Osteoblast (primary cell): ENCODE results near the gene LCE3B. TPM values are rescaled to one million over a fixed set of nuclear protein-coding genes. Genes with fewer than 3 reads are reported as not detected.

Experiments
- DNase-seq: peaks from one replicate; pipeline ENCODE4 v3.0.0; 2011; ENCODE audit warnings: low spot score, mixed read lengths; ENCODE audit not compliant: insufficient read length; ENCODE audit errors: missing footprints
- H2AFZ ChIP-seq: 2 replicates; pipeline ENCODE4 v1.6.0; 2011; ENCODE audit warnings: mild to moderate bottlenecking, low read length
- H3K27ac ChIP-seq: 2 replicates; pipeline ENCODE4 v1.5.1; 2011; ENCODE audit warnings: mild to moderate bottlenecking, low read depth, low read length, moderate library complexity
- H3K27me3 ChIP-seq: 2 replicates; pipeline ENCODE4 v1.6.0; 2012; ENCODE audit warnings: mild to moderate bottlenecking, control low read depth, inconsistent platforms, low read length, moderate library complexity; ENCODE audit not compliant: insufficient read depth
- H3K36me3 ChIP-seq: 2 replicates; pipeline ENCODE4 v1.5.1; 2011; ENCODE audit warnings: mild to moderate bottlenecking, low read length, control low read depth, moderate library complexity; ENCODE audit not compliant: insufficient read depth
- H3K4me1 ChIP-seq: 2 replicates; pipeline ENCODE4 v1.5.1; 2011; ENCODE audit warnings: mild to moderate bottlenecking, low read length, control low read depth, moderate library complexity; ENCODE audit not compliant: insufficient read depth
- H3K4me2 ChIP-seq: 2 replicates; pipeline ENCODE4 v1.6.0; 2011; ENCODE audit warnings: mild to moderate bottlenecking, low read length; ENCODE audit not compliant: insufficient read depth
- H3K4me3 ChIP-seq: fragments of 200-600 bp; sonication (generic); 3 replicates; pipeline ENCODE4 v1.5.1; 2012; ENCODE audit warnings: mild to moderate bottlenecking, low read length, inconsistent platforms; ENCODE audit not compliant: insufficient read depth
- H3K79me2 ChIP-seq: 2 replicates; pipeline ENCODE4 v1.6.0; 2012; ENCODE audit warnings: mild to moderate bottlenecking, low read length, control low read depth, inconsistent platforms; ENCODE audit not compliant: insufficient read depth
- H3K9me3 ChIP-seq: 2 replicates; pipeline ENCODE4 v1.5.1; 2011; ENCODE audit warnings: low read depth, low read length, control low read depth
- H4K20me1 ChIP-seq: 2 replicates; pipeline ENCODE4 v1.6.0; 2012; ENCODE audit warnings: mild to moderate bottlenecking, low read length, control low read depth; ENCODE audit not compliant: insufficient read depth
- total RNA-seq: library from RNA; depleted of rRNA; stranded (reverse); fragments of >200 nt; gene quantifications from 2 replicates; pipeline ENCODE4 v1.2.3, GENCODE V29; 2012
- TF ChIP-seq, protein P1 (sequence below): IDR thresholded peaks from 2 replicates; pipeline ENCODE4 v1.5.1; 2011; ENCODE audit warnings: mild to moderate bottlenecking, low read depth, low read length, moderate library complexity; ENCODE audit errors: extremely low read depth

Gene LCE3B
- total RNA-seq, 1 donor = not detected

DNA sequence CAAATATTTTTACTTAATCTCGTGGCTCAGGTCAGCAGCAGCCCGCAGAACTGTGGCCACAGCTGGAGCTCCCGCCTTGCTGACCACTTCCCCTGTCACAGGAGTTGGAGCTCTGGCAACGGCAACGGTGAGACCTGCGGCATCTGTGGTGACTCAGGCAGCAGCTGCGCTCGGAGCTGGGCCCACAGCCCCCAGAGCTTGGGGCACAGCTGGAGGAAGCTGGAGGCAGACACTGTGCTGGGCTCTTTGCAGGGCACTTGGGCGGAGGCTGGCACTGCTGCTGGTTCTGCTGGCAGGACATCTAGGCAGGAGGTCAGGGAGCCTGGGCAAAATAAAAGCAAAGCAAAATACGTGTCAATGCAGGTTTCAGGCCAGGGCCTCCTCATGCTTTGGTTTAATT, 9.2 kb downstream of the LCE3B start, which contains the start of gene LCE3A:
Gene LCE3A, minus strand, starts transcription at position 301 of the 400 bp plus-strand sequence. Its CDS starts 0 bp downstream, at position 301.
- no peaks in the 10 kb centered on the region for H3K79me2 ChIP-seq
- DNase-seq = peak; percentile 46
- TF ChIP-seq, protein P1, sequence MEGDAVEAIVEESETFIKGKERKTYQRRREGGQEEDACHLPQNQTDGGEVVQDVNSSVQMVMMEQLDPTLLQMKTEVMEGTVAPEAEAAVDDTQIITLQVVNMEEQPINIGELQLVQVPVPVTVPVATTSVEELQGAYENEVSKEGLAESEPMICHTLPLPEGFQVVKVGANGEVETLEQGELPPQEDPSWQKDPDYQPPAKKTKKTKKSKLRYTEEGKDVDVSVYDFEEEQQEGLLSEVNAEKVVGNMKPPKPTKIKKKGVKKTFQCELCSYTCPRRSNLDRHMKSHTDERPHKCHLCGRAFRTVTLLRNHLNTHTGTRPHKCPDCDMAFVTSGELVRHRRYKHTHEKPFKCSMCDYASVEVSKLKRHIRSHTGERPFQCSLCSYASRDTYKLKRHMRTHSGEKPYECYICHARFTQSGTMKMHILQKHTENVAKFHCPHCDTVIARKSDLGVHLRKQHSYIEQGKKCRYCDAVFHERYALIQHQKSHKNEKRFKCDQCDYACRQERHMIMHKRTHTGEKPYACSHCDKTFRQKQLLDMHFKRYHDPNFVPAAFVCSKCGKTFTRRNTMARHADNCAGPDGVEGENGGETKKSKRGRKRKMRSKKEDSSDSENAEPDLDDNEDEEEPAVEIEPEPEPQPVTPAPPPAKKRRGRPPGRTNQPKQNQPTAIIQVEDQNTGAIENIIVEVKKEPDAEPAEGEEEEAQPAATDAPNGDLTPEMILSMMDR = no peak
- H2AFZ ChIP-seq = no peak within 1 kb of the TSS
- H3K4me2 ChIP-seq = no peak within 1 kb of the TSS
- no peak within 1 kb of the TSS for H3K4me3 ChIP-seq
- no peaks in the 10 kb centered on the region for H3K9me3 ChIP-seq
- no peaks in the 10 kb centered on the region for H3K4me1 ChIP-seq
- no peak within 1 kb of the TSS for H3K27ac ChIP-seq
- no peaks in the 10 kb centered on the region for H4K20me1 ChIP-seq
- no peaks in the 10 kb centered on the region for H3K27me3 ChIP-seq
- H3K36me3 ChIP-seq = no peaks in the 10 kb centered on the region

GRCh38 chr1:152623203-152623844, 9.7 kb downstream of the LCE3B start:
- Histone ChIP-seq H2AFZ (no peak overlapping the region), H3K4me1 (no peaks in the 10 kb centered on the region), H3K4me2 (no peak overlapping the region), H4K20me1 (no peaks in the 10 kb centered on the region), H3K27ac (no peak overlapping the region), H3K4me3 (no peak overlapping the region), H3K27me3 (no peaks in the 10 kb centered on the region), H3K36me3 (no peaks in the 10 kb centered on the region), H3K79me2 (no peaks in the 10 kb centered on the region), H3K9me3 (no peaks in the 10 kb centered on the region)
- TF ChIP-seq, protein P1 = no peak
- DNase-seq = peak; percentile 34

DNA sequence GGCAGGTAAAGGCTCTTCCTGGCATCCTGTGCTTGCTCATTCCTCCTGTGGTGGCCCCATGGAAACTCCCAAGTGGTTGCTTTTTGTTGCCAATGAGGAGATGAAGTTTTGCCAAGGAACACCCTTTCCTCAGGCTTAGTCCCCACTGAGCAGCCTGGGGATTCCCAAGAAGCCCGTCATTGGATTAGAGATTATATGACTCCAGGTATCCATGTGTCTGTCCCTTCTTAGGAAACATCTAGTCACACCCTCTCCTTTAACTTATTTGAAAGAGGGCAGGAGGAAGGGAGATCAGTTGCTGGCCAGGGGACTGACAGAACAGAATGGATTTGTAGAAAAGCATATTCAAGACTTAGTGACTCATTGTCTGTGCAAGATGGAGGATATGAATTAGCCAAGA, 13.1 kb downstream of the LCE3B start:
- Histone ChIP-seq H3K27me3 (no peaks in the 10 kb centered on the region), H3K9me3 (no peaks in the 10 kb centered on the region), H3K4me2 (no peak overlapping the region), H2AFZ (no peak overlapping the region), H3K27ac (no peak overlapping the region), H4K20me1 (no peaks in the 10 kb centered on the region), H3K4me1 (no peaks in the 10 kb centered on the region), H3K4me3 (no peak overlapping the region), H3K36me3 (no peaks in the 10 kb centered on the region), H3K79me2 (no peaks in the 10 kb centered on the region)
- DNase-seq = no peak
- TF ChIP-seq, protein P1 = no peak

DNA sequence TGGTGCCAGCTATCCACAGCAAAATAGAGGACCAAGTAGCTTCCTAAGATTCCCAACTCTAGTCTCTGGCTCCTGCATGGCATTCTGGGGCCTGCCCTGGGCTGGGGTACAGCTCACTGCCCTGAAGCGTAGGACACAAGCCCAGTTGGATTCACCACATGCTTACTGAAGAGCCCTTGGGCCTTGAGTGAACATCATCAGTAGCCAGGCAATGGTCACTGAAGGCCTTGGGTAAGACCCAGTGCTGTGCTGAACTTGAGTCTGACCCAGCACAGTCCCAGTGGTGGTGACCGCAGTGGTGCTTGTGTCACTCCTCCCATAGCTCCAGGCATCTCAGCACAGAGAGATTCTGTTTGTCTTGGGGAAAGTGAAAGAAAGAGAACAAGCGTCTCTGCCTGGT, 17.0 kb downstream of the LCE3B start:
- no peaks in the 10 kb centered on the region for H3K36me3 ChIP-seq
- no peaks in the 10 kb centered on the region for H3K79me2 ChIP-seq
- TF ChIP-seq, protein P1 = no peak
- DNase-seq = no peak
- no peaks in the 10 kb centered on the region for H3K27me3 ChIP-seq
- H3K4me2 ChIP-seq = no peak overlapping the region
- H3K4me3 ChIP-seq = no peak overlapping the region
- no peak overlapping the region for H2AFZ ChIP-seq
- H4K20me1 ChIP-seq = no peaks in the 10 kb centered on the region
- no peak overlapping the region for H3K27ac ChIP-seq
- H3K4me1 ChIP-seq = no peaks in the 10 kb centered on the region
- H3K9me3 ChIP-seq = no peaks in the 10 kb centered on the region
